GM12873 (cell line): ENCODE measurements around the gene MYLK4.

Experiments
- CTCF ChIP-seq: IDR thresholded peaks from 2 replicates; pipeline ENCODE4 v1.5.1; 2012; ENCODE audit warnings: low read depth, mild to moderate bottlenecking, moderate library complexity, low read length, control low read depth; ENCODE audit not compliant: insufficient read depth; ENCODE audit errors: missing control alignments

Gene MYLK4

GRCh38 chr6:2663123-2663522 is 87.6 kb downstream of the MYLK4 start:
- TF ChIP-seq CTCF = no peak

- TF ChIP-seq CTCF = no peak
Observed at GRCh38 chr6:2661651-2662050, 89.1 kb downstream of the MYLK4 start.

GRCh38 chr6:2659882-2660281 is 90.8 kb downstream of the MYLK4 start:
- TF ChIP-seq CTCF = no peak

GRCh38 chr6:2659381-2659780 is 91.3 kb downstream of the MYLK4 start:
- TF ChIP-seq CTCF = no peak

GRCh38 chr6:2658788-2659187 is 91.9 kb downstream of the MYLK4 start:
- TF ChIP-seq CTCF = no peak

- TF ChIP-seq CTCF = no peak
Observed at GRCh38 chr6:2656460-2657079, 94.2 kb downstream of the MYLK4 start.

GRCh38 chr6:2655844-2656433 is 94.8 kb downstream of the MYLK4 start:
- TF ChIP-seq CTCF = no peak
